Calu3 (cell line): Measurements from ENCODE around the gene HMGXB3. TPM values are rescaled to one million over a fixed set of nuclear protein-coding genes. Genes with fewer than 3 reads are reported as not detected.

Experiments
- BruUV-seq: library from RNA; stranded (reverse); fragments of 400-500 nt; replicated peaks from 2 replicates; lab custom pipeline; 2021; lab: Mats Ljungman, UMichigan
- CTCF ChIA-PET: fragments of 300-600 bp; sonication (Branson Sonifier 250); formaldehyde crosslinking; loops from one replicate; lab custom pipeline; 2022; ENCODE audit warnings: antibody characterized with exemption; lab: Charles Lee
- DNase-seq: peaks from one replicate; pipeline ENCODE4 v3.0.0; 2022
- H3K27ac Mint-ChIP-seq: one replicate; pipeline ENCODE4 v1.8.0; 2022; ENCODE audit warnings: mixed read lengths; ENCODE audit not compliant: unreplicated experiment
- H3K27me3 Mint-ChIP-seq: one replicate; pipeline ENCODE4 v1.8.0; 2022; ENCODE audit warnings: mixed read lengths; ENCODE audit not compliant: unreplicated experiment
- H3K36me3 Mint-ChIP-seq: one replicate; pipeline ENCODE4 v1.8.0; 2022; ENCODE audit warnings: mild to moderate bottlenecking, moderate library complexity, mixed read lengths; ENCODE audit not compliant: insufficient read depth, unreplicated experiment
- H3K4me1 Mint-ChIP-seq: one replicate; pipeline ENCODE4 v1.8.0; 2022; ENCODE audit warnings: mild to moderate bottlenecking, low read depth, mixed read lengths; ENCODE audit not compliant: unreplicated experiment
- H3K4me3 Mint-ChIP-seq: one replicate; pipeline ENCODE4 v1.8.0; 2022; ENCODE audit warnings: mild to moderate bottlenecking, low read depth, moderate library complexity, mixed read lengths; ENCODE audit not compliant: unreplicated experiment
- H3K9me3 Mint-ChIP-seq: one replicate; pipeline ENCODE4 v1.8.0; 2022; ENCODE audit warnings: low read depth, mixed read lengths; ENCODE audit not compliant: unreplicated experiment
- intact Hi-C: fragments of 100-400 bp; cut with micrococcal nuclease; formaldehyde crosslinking; loops from one replicate; pipeline ENCODE4 v1.10.0; 2022; ENCODE audit not compliant: unreplicated experiment
- total RNA-seq: library from RNA; stranded (reverse); gene quantifications from 2 replicates; pipeline ENCODE4 v1.2.3, GENCODE V29; 2022
- TF ChIP-seq, protein P1 (sequence below): fragments of 200-600 bp; IDR thresholded peaks from one replicate; pipeline ENCODE4 v1.8.0; 2022; ENCODE audit warnings: antibody characterized with exemption; ENCODE audit not compliant: unreplicated experiment

The HMGXB3 gene
- total RNA-seq, 1 experiment from 2014 or later, result 58.2 TPM

- DNase-seq, result no peak
- Mint-ChIP-seq H3K9me3 (no peaks in the 10 kb centered on the region), H3K36me3 (no peaks in the 10 kb centered on the region), H3K27me3 (peaks cover 89% of the 10 kb centered on the region), H3K27ac (no peak overlapping the region), H3K4me1 (no peaks in the 10 kb centered on the region), H3K4me3 (no peak overlapping the region)
- intact Hi-C loops, result no loop called here
- TF ChIP-seq, protein P1, sequence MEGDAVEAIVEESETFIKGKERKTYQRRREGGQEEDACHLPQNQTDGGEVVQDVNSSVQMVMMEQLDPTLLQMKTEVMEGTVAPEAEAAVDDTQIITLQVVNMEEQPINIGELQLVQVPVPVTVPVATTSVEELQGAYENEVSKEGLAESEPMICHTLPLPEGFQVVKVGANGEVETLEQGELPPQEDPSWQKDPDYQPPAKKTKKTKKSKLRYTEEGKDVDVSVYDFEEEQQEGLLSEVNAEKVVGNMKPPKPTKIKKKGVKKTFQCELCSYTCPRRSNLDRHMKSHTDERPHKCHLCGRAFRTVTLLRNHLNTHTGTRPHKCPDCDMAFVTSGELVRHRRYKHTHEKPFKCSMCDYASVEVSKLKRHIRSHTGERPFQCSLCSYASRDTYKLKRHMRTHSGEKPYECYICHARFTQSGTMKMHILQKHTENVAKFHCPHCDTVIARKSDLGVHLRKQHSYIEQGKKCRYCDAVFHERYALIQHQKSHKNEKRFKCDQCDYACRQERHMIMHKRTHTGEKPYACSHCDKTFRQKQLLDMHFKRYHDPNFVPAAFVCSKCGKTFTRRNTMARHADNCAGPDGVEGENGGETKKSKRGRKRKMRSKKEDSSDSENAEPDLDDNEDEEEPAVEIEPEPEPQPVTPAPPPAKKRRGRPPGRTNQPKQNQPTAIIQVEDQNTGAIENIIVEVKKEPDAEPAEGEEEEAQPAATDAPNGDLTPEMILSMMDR, result no peak
- CTCF ChIA-PET, result interaction anchor here (0.6 kb wide), 1 partner anchor 1129 kb away, joined by 3 read pairs; no protein-coding TSS in a partner anchor
- no TSS peak for BruUV-seq
Observed at GRCh38 chr5:150092159-150092787, 91.7 kb downstream of the HMGXB3 start.

DNA sequence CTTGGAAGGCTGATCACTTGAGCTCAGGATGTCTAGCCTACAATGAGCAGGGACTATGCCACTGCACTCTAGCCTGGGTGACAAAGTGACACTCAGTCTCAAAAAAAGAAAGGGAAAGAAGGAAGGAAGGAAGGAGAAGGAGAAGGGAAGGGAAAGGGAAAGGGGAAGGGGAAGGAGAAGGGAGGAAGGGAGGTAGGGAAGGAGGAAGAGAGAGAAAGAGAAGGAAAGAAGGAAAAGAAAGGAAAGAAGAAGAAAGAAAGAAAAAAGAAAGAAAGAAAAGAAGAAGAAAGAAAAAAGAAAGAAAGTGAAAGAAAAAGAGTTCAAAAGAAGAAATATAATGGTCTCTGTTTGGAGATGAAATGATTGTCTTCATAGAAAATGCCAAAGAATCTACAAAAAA is 96.6 kb downstream of the HMGXB3 start:
- TF ChIP-seq, protein P1, result no peak
- no peak for DNase-seq
- Mint-ChIP-seq H3K27me3 (peaks cover 60% of the 10 kb centered on the region), H3K36me3 (no peaks in the 10 kb centered on the region), H3K4me1 (no peaks in the 10 kb centered on the region), H3K9me3 (no peaks in the 10 kb centered on the region), H3K4me3 (no peak overlapping the region), H3K27ac (no peak overlapping the region)
- intact Hi-C loops, result no loop called here
- BruUV-seq, result no TSS peak
- CTCF ChIA-PET, result no interaction called here

- Mint-ChIP-seq H3K9me3 (no peaks in the 10 kb centered on the region), H3K27ac (no peak overlapping the region), H3K4me3 (no peak overlapping the region), H3K36me3 (no peaks in the 10 kb centered on the region), H3K4me1 (no peaks in the 10 kb centered on the region), H3K27me3 (peaks cover 32% of the 10 kb centered on the region)
- intact Hi-C loops, result no loop called here
- no peak for DNase-seq
- TF ChIP-seq, protein P1, result no peak
- BruUV-seq, result no TSS peak
- CTCF ChIA-PET, result interaction anchor here (0.7 kb wide), 1 partner anchor 46 kb away, joined by 5 read pairs; no protein-coding TSS in a partner anchor
Observed at GRCh38 chr5:150101023-150101422, 100.5 kb downstream of the HMGXB3 start.

Other genes starting within 250 kb of the HMGXB3 start
- not detected in 2 replicates for gene PDE6A, start 55.9 kb upstream of the HMGXB3 start, total RNA-seq
- 17.3 and 34.6 TPM in 2 replicates for gene SLC26A2, start 40.0 kb upstream of the HMGXB3 start, total RNA-seq
- 5.0 and 5.2 TPM in 2 replicates for gene TIGD6, start 85 bp upstream of the HMGXB3 start, total RNA-seq
- gene CSF1R, start 85.8 kb downstream of the HMGXB3 start, total RNA-seq, result not detected in 2 replicates
- gene PDGFRB, start 155.1 kb downstream of the HMGXB3 start, total RNA-seq, result not detected in 2 replicates
- gene CDX1, start 166.0 kb downstream of the HMGXB3 start, total RNA-seq, result not detected in 2 replicates
- not detected in 2 replicates for gene SLC6A7, start 189.3 kb downstream of the HMGXB3 start, total RNA-seq